ENCODE data around the gene C1orf21. TPM values are rescaled to one million over a fixed set of nuclear protein-coding genes. Genes with fewer than 3 reads are reported as not detected.

The C1orf21 gene
- total and polyA plus RNA-seq, 2 of the 4 experiments (the other 2 are of a cell fraction), result 6.4 to 9.9 TPM

DNA sequence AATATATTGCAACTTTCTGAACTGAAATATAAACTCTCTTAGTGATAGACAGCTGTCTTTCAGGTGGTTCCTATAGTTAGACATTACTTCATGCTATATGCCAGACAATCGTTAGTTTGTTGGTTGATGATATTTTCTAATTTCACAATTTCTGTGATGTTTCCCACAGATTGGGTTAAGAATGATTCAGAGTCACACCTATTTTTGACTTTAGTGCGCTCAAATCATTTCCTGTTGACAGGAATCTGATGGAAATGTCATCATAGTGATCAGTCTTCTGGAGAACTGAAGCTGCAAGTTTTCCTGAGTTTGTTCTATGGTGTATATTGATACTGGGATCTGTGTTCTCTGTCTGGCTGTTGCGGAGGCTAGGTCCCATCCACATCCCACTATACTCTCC is 119.7 kb downstream of the C1orf21 start:
- H4K20me1 ChIP-seq (ENCODE audit: insufficient read depth, low read length), result no peaks in the 10 kb centered on the region
- H3K79me1 ChIP-seq (ENCODE audit: low read depth in 1 of 2, low read length in 2 of 2), result 0 out of 4 replicates have a peak, but pooled peaks cover 0 to 3% of the 10 kb centered on the region in 2 experiments
- TF ChIP-seq NFE2L2 (IDR thresholded peaks at IDR 0.05; ENCODE audit: low read depth, low read length), result no peak
- TF ChIP-seq RFX5 (IDR thresholded peaks at IDR 0.05; ENCODE audit: low read depth, low read length), result no peak
- no peak for TF ChIP-seq RCOR1 (IDR thresholded peaks at IDR 0.05; ENCODE audit: insufficient replicate concordance, low read length)
- TF ChIP-seq CHD1 (IDR thresholded peaks at IDR 0.05; ENCODE audit: low read depth, low read length), result no peak
- no peak for TF ChIP-seq POLR2A (IDR thresholded peaks at IDR 0.05; ENCODE audit: low read depth, low read length)
- TF ChIP-seq CEBPB (IDR thresholded peaks at IDR 0.05; ENCODE audit: low read depth, low read length), result no peak
- no peak for TF ChIP-seq BHLHE40 (IDR thresholded peaks at IDR 0.05; ENCODE audit: low read depth, low read length)
- no peak for TF ChIP-seq MAZ (IDR thresholded peaks at IDR 0.05; ENCODE audit: borderline replicate concordance, low read depth, low read length)
- TF ChIP-seq SMC3 (IDR thresholded peaks at IDR 0.05; ENCODE audit: low read depth, low read length), result no peak
- TF ChIP-seq, protein P1, sequence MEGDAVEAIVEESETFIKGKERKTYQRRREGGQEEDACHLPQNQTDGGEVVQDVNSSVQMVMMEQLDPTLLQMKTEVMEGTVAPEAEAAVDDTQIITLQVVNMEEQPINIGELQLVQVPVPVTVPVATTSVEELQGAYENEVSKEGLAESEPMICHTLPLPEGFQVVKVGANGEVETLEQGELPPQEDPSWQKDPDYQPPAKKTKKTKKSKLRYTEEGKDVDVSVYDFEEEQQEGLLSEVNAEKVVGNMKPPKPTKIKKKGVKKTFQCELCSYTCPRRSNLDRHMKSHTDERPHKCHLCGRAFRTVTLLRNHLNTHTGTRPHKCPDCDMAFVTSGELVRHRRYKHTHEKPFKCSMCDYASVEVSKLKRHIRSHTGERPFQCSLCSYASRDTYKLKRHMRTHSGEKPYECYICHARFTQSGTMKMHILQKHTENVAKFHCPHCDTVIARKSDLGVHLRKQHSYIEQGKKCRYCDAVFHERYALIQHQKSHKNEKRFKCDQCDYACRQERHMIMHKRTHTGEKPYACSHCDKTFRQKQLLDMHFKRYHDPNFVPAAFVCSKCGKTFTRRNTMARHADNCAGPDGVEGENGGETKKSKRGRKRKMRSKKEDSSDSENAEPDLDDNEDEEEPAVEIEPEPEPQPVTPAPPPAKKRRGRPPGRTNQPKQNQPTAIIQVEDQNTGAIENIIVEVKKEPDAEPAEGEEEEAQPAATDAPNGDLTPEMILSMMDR (conservative IDR thresholded peaks at IDR 0.05; ENCODE audit: low read depth, low read length), result no peak
- TF ChIP-seq, protein P2, sequence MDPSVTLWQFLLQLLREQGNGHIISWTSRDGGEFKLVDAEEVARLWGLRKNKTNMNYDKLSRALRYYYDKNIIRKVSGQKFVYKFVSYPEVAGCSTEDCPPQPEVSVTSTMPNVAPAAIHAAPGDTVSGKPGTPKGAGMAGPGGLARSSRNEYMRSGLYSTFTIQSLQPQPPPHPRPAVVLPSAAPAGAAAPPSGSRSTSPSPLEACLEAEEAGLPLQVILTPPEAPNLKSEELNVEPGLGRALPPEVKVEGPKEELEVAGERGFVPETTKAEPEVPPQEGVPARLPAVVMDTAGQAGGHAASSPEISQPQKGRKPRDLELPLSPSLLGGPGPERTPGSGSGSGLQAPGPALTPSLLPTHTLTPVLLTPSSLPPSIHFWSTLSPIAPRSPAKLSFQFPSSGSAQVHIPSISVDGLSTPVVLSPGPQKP (IDR thresholded peaks at IDR 0.05; ENCODE audit: borderline replicate concordance, low read depth, low read length), result no peak
- TF ChIP-seq MAFK (IDR thresholded peaks at IDR 0.05; ENCODE audit: low read depth, low read length), result no peak
- TF ChIP-seq MXI1 (IDR thresholded peaks at IDR 0.05; ENCODE audit: borderline replicate concordance, low read depth, low read length), result no peak
- TF ChIP-seq, protein P3, sequence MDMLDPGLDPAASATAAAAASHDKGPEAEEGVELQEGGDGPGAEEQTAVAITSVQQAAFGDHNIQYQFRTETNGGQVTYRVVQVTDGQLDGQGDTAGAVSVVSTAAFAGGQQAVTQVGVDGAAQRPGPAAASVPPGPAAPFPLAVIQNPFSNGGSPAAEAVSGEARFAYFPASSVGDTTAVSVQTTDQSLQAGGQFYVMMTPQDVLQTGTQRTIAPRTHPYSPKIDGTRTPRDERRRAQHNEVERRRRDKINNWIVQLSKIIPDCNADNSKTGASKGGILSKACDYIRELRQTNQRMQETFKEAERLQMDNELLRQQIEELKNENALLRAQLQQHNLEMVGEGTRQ (IDR thresholded peaks at IDR 0.05; ENCODE audit: low read depth, low read length), result no peak
- no peak for TF ChIP-seq FOS (IDR thresholded peaks at IDR 0.05; ENCODE audit: low read depth, low read length)
- no peak for TF ChIP-seq RAD21 (IDR thresholded peaks at IDR 0.05; ENCODE audit: low read length)
- DNase-seq (no peak), ATAC-seq (ENCODE audit: low read depth) (no peak)
- WGBS, 2 experiments (ENCODE audit: extremely low coverage in 2 of 2, insufficient read length in 1 of 2), result no CpG with 5 or more reads among the region's 3 CpGs
- dilution Hi-C loops (cut with HindIII; ENCODE audit: low sequenced_read_pairs, unreplicated experiment), result no loop called here
- no peaks in the 10 kb centered on the region for H3K9me1 ChIP-seq (ENCODE audit: insufficient read depth, low read length)
- H3K18ac ChIP-seq (ENCODE audit: low read depth, low read length), result no peak overlapping the region
- H3K27me3 ChIP-seq (ENCODE audit: control insufficient read depth, insufficient read depth, low read length), result no peaks in the 10 kb centered on the region
- H3K56ac ChIP-seq (ENCODE audit: extremely low read depth, insufficient read depth, low read length), result no peak overlapping the region
- no peak overlapping the region for H3K4me2 ChIP-seq (ENCODE audit: low read depth, low read length)
- intact Hi-C loops (cut with micrococcal nuclease), result no loop called here
- H3K4me1 ChIP-seq (ENCODE audit: control insufficient read depth, insufficient read depth, low read length), result peaks cover 3% of the 10 kb centered on the region
- H2BK15ac ChIP-seq (ENCODE audit: low read depth, low read length), result no peak overlapping the region
- H4K91ac ChIP-seq (ENCODE audit: insufficient read depth, low read depth, low read length), result no peak overlapping the region
- H3K9ac ChIP-seq (ENCODE audit: low read depth, low read length), result no peak overlapping the region
- no peak overlapping the region for H2AK5ac ChIP-seq (ENCODE audit: low read depth, low read length)
- no TSS peak for BruUV-seq (replicated peaks)
- H3K36me3 ChIP-seq (ENCODE audit: control insufficient read depth, insufficient read depth, low read length), result no peaks in the 10 kb centered on the region
- H2BK5ac ChIP-seq (ENCODE audit: low read depth, low read length, poor library complexity, severe bottlenecking), result no peak overlapping the region
- H2BK120ac ChIP-seq (ENCODE audit: low read depth, low read length), result no peak overlapping the region
- H3K4me3 ChIP-seq (ENCODE audit: insufficient read depth, low read depth, low read length), result no peak overlapping the region
- no peak overlapping the region for H3K4ac ChIP-seq (ENCODE audit: low read depth, low read length)
- H3K23ac ChIP-seq (ENCODE audit: low read depth, low read length), result no peak overlapping the region
- ChIA-PET POLR2A (ENCODE audit: unreplicated experiment) (no interaction called here), CTCF (interaction anchor here (1.0 kb wide), 1 partner anchor 27 kb away, joined by 3 read pairs; no protein-coding TSS in a partner anchor)
- H3K14ac ChIP-seq (replicated peaks; ENCODE audit: low read depth, low read length), result no peak overlapping the region
- no peak overlapping the region for H2AK9ac ChIP-seq (replicated peaks; ENCODE audit: low read depth, low read length, poor library complexity)
- no peak overlapping the region for H4K5ac ChIP-seq (ENCODE audit: low read depth, low read length)
- no peak overlapping the region for H3K27ac ChIP-seq (ENCODE audit: insufficient read depth, low read length)
- no peak overlapping the region for H4K8ac ChIP-seq (ENCODE audit: low read depth in 2 of 2, low read length in 2 of 2)
- no peaks in the 10 kb centered on the region for H3K9me3 ChIP-seq (ENCODE audit: control insufficient read depth, insufficient read depth, low read length)
- H2AFZ ChIP-seq (replicated peaks; ENCODE audit: low read length, poor library complexity), result no peak overlapping the region
- in situ Hi-C loops (cut with MboI; ENCODE audit: low sequenced_read_pairs), result no loop called here
- H2BK20ac ChIP-seq (ENCODE audit: low read depth, low read length), result no peak overlapping the region
